Hepatocyte (in vitro differentiated cells): Measurements from ENCODE around the gene DCAF5.

Experiments
- CTCF ChIP-seq: fragments of 200-600 bp; sonication (generic); IDR thresholded peaks from 2 replicates; pipeline ENCODE4 v1.5.1; 2016; ENCODE audit warnings: antibody characterized with exemption, mild to moderate bottlenecking; ENCODE audit not compliant: poor library complexity
- EZH2 ChIP-seq: fragments of 200-600 bp; sonication (generic); IDR thresholded peaks from 2 replicates; pipeline ENCODE4 v1.6.1; 2016; ENCODE audit warnings: antibody characterized with exemption, mild to moderate bottlenecking, borderline replicate concordance
- EZH2phosphoT487 ChIP-seq: fragments of 200-600 bp; sonication (generic); IDR thresholded peaks from one replicate; pipeline ENCODE4 v1.6.1; 2018; ENCODE audit warnings: antibody characterized with exemption, mild to moderate bottlenecking, low read depth, moderate library complexity; ENCODE audit not compliant: unreplicated experiment, severe bottlenecking

DNA sequence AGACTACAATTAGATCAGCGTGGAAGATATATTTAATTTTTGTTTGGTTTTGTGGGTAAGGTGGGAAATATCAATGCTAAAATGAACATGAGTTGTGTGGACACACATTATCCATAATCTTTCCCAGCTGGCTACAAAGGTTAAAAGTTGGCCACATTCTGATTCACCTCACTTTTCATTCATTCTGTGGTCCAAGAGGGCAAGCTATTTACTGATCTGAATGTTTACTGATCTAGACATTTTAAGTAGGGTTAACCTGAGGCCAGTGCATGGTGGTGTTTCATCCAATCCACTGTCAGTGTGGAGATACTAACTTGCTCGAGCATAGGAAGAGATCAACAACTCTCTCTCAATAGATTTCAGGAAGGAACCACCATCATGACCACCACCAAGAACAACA, 71.6 kb downstream of the DCAF5 start:
- no peak for TF ChIP-seq CTCF
- TF ChIP-seq EZH2 = no peak
- TF ChIP-seq EZH2phosphoT487 = no peak
